ENCODE data around the gene C19orf47.

The C19orf47 gene

GRCh38 chr19:40284501-40285352 is 63.5 kb downstream of the C19orf47 start, which contains the start of gene AKT2:
AKT2 (minus strand) TSS chr19:40285345; CDS start chr19:40265267, 20,078 bp downstream.
- Histone ChIP-seq H3K4me3 (ENCODE audit: low read length) (peak within 1 kb of the TSS; percentile 85), H3K27me3 (ENCODE audit: control insufficient read depth, insufficient read depth, low read length) (no peaks in the 10 kb centered on the region), H3K9ac (ENCODE audit: low read length) (peak within 1 kb of the TSS; percentile 87), H3K36me3 (ENCODE audit: control insufficient read depth, low read depth, low read length) (no peaks in the 10 kb centered on the region), H3K9me3 (ENCODE audit: control insufficient read depth, low read depth, low read length) (no peaks in the 10 kb centered on the region), H3K4me1 (ENCODE audit: control insufficient read depth, low read depth, low read length) (peaks cover 10% of the 10 kb centered on the region), H3K27ac (ENCODE audit: low read length) (peak within 1 kb of the TSS; percentile 97)

GRCh38 chr19:40284251-40284500 is 64.0 kb downstream of the C19orf47 start:
- Histone ChIP-seq H3K4me3 (ENCODE audit: low read length) (peak overlapping the region; percentile 85), H3K27ac (ENCODE audit: low read length) (no peak overlapping the region), H3K27me3 (ENCODE audit: control insufficient read depth, insufficient read depth, low read length) (no peaks in the 10 kb centered on the region), H3K9ac (ENCODE audit: low read length) (peak overlapping the region; percentile 87), H3K9me3 (ENCODE audit: control insufficient read depth, low read depth, low read length) (no peaks in the 10 kb centered on the region), H3K4me1 (ENCODE audit: control insufficient read depth, low read depth, low read length) (peaks cover 10% of the 10 kb centered on the region), H3K36me3 (ENCODE audit: control insufficient read depth, low read depth, low read length) (no peaks in the 10 kb centered on the region)

GRCh38 chr19:40283414-40284250 is 64.6 kb downstream of the C19orf47 start:
- Histone ChIP-seq H3K27ac (ENCODE audit: low read length) (no peak overlapping the region), H3K9me3 (ENCODE audit: control insufficient read depth, low read depth, low read length) (no peaks in the 10 kb centered on the region), H3K4me1 (ENCODE audit: control insufficient read depth, low read depth, low read length) (peaks cover 10% of the 10 kb centered on the region), H3K27me3 (ENCODE audit: control insufficient read depth, insufficient read depth, low read length) (no peaks in the 10 kb centered on the region), H3K4me3 (ENCODE audit: low read length) (peak overlapping the region; percentile 85), H3K9ac (ENCODE audit: low read length) (peak overlapping the region; percentile 87), H3K36me3 (ENCODE audit: control insufficient read depth, low read depth, low read length) (no peaks in the 10 kb centered on the region)

GRCh38 chr19:40282920-40283319 is 65.3 kb downstream of the C19orf47 start:
- Histone ChIP-seq H3K9ac (ENCODE audit: low read length) (no peak overlapping the region), H3K9me3 (ENCODE audit: control insufficient read depth, low read depth, low read length) (no peaks in the 10 kb centered on the region), H3K36me3 (ENCODE audit: control insufficient read depth, low read depth, low read length) (no peaks in the 10 kb centered on the region), H3K27ac (ENCODE audit: low read length) (no peak overlapping the region), H3K4me1 (ENCODE audit: control insufficient read depth, low read depth, low read length) (peaks cover 10% of the 10 kb centered on the region), H3K27me3 (ENCODE audit: control insufficient read depth, insufficient read depth, low read length) (no peaks in the 10 kb centered on the region), H3K4me3 (ENCODE audit: low read length) (no peak overlapping the region)

GRCh38 chr19:40282209-40282580 is 66.0 kb downstream of the C19orf47 start:
- no peak overlapping the region for H3K4me3 ChIP-seq (ENCODE audit: low read length)
- H3K27me3 ChIP-seq (ENCODE audit: control insufficient read depth, insufficient read depth, low read length), result no peaks in the 10 kb centered on the region
- no peaks in the 10 kb centered on the region for H3K36me3 ChIP-seq (ENCODE audit: control insufficient read depth, low read depth, low read length)
- no peaks in the 10 kb centered on the region for H3K9me3 ChIP-seq (ENCODE audit: control insufficient read depth, low read depth, low read length)
- H3K4me1 ChIP-seq (ENCODE audit: control insufficient read depth, low read depth, low read length), result peaks cover 10% of the 10 kb centered on the region
- H3K9ac ChIP-seq (ENCODE audit: low read length), result no peak overlapping the region
- no peak overlapping the region for H3K27ac ChIP-seq (ENCODE audit: low read length)

- Histone ChIP-seq H3K4me3 (ENCODE audit: low read length) (no peak overlapping the region), H3K9me3 (ENCODE audit: control insufficient read depth, low read depth, low read length) (no peaks in the 10 kb centered on the region), H3K27me3 (ENCODE audit: control insufficient read depth, insufficient read depth, low read length) (no peaks in the 10 kb centered on the region), H3K36me3 (ENCODE audit: control insufficient read depth, low read depth, low read length) (no peaks in the 10 kb centered on the region), H3K4me1 (ENCODE audit: control insufficient read depth, low read depth, low read length) (peaks cover 10% of the 10 kb centered on the region), H3K9ac (ENCODE audit: low read length) (no peak overlapping the region), H3K27ac (ENCODE audit: low read length) (no peak overlapping the region)
Observed at GRCh38 chr19:40281381-40282208, 66.6 kb downstream of the C19orf47 start.

GRCh38 chr19:40280608-40281221 is 67.5 kb downstream of the C19orf47 start:
- H3K36me3 ChIP-seq (ENCODE audit: control insufficient read depth, low read depth, low read length), result no peaks in the 10 kb centered on the region
- no peak overlapping the region for H3K4me3 ChIP-seq (ENCODE audit: low read length)
- H3K27ac ChIP-seq (ENCODE audit: low read length), result no peak overlapping the region
- peaks cover 7% of the 10 kb centered on the region for H3K4me1 ChIP-seq (ENCODE audit: control insufficient read depth, low read depth, low read length)
- no peak overlapping the region for H3K9ac ChIP-seq (ENCODE audit: low read length)
- no peaks in the 10 kb centered on the region for H3K9me3 ChIP-seq (ENCODE audit: control insufficient read depth, low read depth, low read length)
- no peaks in the 10 kb centered on the region for H3K27me3 ChIP-seq (ENCODE audit: control insufficient read depth, insufficient read depth, low read length)

- no peaks in the 10 kb centered on the region for H3K9me3 ChIP-seq (ENCODE audit: control insufficient read depth, low read depth, low read length)
Observed at GRCh38 chr19:40279761-40280607, 68.2 kb downstream of the C19orf47 start.

GRCh38 chr19:40279120-40279551 is 69.1 kb downstream of the C19orf47 start:
- no peaks in the 10 kb centered on the region for H3K36me3 ChIP-seq (ENCODE audit: control insufficient read depth, low read depth, low read length)
- no peaks in the 10 kb centered on the region for H3K9me3 ChIP-seq (ENCODE audit: control insufficient read depth, low read depth, low read length)
- no peak overlapping the region for H3K27ac ChIP-seq (ENCODE audit: low read length)
- H3K4me1 ChIP-seq (ENCODE audit: control insufficient read depth, low read depth, low read length), result peaks cover 6% of the 10 kb centered on the region
- H3K27me3 ChIP-seq (ENCODE audit: control insufficient read depth, insufficient read depth, low read length), result no peaks in the 10 kb centered on the region
- no peak overlapping the region for H3K4me3 ChIP-seq (ENCODE audit: low read length)
- H3K9ac ChIP-seq (ENCODE audit: low read length), result no peak overlapping the region

More at GRCh38 chr19:40279761-40280607, 68.2 kb downstream of the C19orf47 start:
- Histone ChIP-seq H3K27ac (ENCODE audit: low read length) (no peak overlapping the region), H3K27me3 (ENCODE audit: control insufficient read depth, insufficient read depth, low read length) (no peaks in the 10 kb centered on the region), H3K4me3 (ENCODE audit: low read length) (no peak overlapping the region), H3K4me1 (ENCODE audit: control insufficient read depth, low read depth, low read length) (peaks cover 6% of the 10 kb centered on the region), H3K9ac (ENCODE audit: low read length) (no peak overlapping the region), H3K36me3 (ENCODE audit: control insufficient read depth, low read depth, low read length) (no peaks in the 10 kb centered on the region)

- Histone ChIP-seq H3K9me3 (ENCODE audit: control insufficient read depth, low read depth, low read length) (no peaks in the 10 kb centered on the region), H3K9ac (ENCODE audit: low read length) (no peak overlapping the region), H3K4me3 (ENCODE audit: low read length) (no peak overlapping the region), H3K36me3 (ENCODE audit: control insufficient read depth, low read depth, low read length) (no peaks in the 10 kb centered on the region), H3K27me3 (ENCODE audit: control insufficient read depth, insufficient read depth, low read length) (no peaks in the 10 kb centered on the region), H3K27ac (ENCODE audit: low read length) (no peak overlapping the region), H3K4me1 (ENCODE audit: control insufficient read depth, low read depth, low read length) (no peaks in the 10 kb centered on the region)
Observed at GRCh38 chr19:40278361-40279035, 69.7 kb downstream of the C19orf47 start.
